CMK (cell line): Measurements from ENCODE around the gene GPR107.
"Not testable (repeated sequence)": the region's sequence is repeated elsewhere in the genome, so short reads cannot be mapped to it uniquely, and the experiment has no call there.

Experiments used
- DNase-seq: peaks from one replicate; pipeline ENCODE4 v3.0.0-alpha.2; 2010; ENCODE audit warnings: low read depth

GPR107 gene

GRCh38 chr9:130053504-130054324 lies at the start of gene GPR107:
TSS of gene GPR107 (plus strand) at chr9:130053906. CDS start at chr9:130053933, 27 bp downstream.
- peak; percentile 58 for DNase-seq

- DNase-seq = no peak
Measured at GRCh38 chr9:130003943-130004552, 49.7 kb upstream of the GPR107 start.

- not testable (repeated sequence) for DNase-seq
Measured at GRCh38 chr9:130006952-130007351, 46.8 kb upstream of the GPR107 start.

GRCh38 chr9:130008538-130008937 lies 45.2 kb upstream of the GPR107 start:
- no peak for DNase-seq

GRCh38 chr9:130009546-130009945 lies 44.2 kb upstream of the GPR107 start:
- not testable (repeated sequence) for DNase-seq

GRCh38 chr9:130010151-130010988 lies 43.3 kb upstream of the GPR107 start:
- DNase-seq = no peak

- no peak for DNase-seq
Measured at GRCh38 chr9:130013326-130013725, 40.4 kb upstream of the GPR107 start.

- DNase-seq = no peak
Measured at GRCh38 chr9:130015353-130016019, 38.2 kb upstream of the GPR107 start.

GRCh38 chr9:130017076-130017475 lies 36.6 kb upstream of the GPR107 start:
- no peak for DNase-seq

DNA sequence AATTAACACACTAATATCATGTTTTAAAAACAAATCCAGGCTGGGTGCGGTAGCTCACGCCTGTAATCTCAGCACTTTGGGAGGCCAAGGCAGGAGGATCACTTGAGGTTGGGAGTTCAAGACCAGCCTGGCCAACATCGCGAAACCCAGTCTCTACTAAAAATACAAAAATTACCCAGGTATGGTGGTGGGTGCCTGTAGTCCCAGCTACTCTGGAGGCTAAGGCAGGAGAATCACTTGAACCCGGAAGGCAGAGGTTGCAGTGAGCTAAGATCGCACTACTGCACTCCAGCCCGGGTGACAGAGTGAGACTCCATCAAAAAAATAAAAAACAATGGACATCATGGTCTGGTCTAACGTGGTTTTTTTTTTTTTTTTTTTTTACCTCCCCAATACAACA lies 36.2 kb upstream of the GPR107 start:
- not testable (repeated sequence) for DNase-seq

DNA sequence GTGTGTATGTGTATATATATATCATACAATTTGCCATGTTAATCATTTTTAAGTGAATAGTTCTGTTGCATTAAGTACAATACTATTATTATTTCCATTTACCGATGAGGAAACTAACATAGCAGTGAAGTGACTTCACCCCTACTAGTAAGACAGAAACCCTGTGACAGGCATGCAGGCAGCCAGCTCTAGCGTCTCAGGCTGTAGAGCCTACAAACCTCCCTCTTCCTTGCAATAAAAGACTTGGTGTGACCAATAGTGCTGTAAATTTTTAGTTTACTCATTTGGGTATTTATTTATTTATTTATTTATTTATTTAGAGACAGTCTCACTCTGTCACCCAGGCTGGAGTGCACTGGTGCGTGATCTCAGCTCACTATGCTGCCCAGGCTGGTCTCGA lies 35.4 kb upstream of the GPR107 start:
- DNase-seq = no peak

DNA sequence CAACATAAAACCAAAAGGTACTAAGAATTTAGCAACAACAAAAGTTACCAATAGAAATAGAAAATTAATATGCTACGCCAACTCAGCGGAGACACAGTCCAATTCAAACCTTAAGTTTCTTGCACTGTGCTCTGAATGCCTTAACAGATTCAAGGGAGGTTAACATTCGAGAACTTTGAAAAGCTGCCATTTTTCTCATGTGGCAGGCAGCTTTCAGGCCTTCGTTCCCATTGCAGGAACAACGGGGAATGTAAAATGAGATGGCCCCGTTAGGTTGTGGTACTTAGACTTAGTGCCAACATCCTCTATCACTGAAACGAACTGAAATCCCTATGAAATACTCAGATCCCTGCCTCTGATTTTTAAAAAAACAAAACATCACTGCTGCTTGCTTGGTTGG lies 33.1 kb upstream of the GPR107 start:
- no peak for DNase-seq

GRCh38 chr9:130021123-130021522 lies 32.6 kb upstream of the GPR107 start:
- no peak for DNase-seq

- not testable (repeated sequence) for DNase-seq
Measured at GRCh38 chr9:130021842-130022241, 31.9 kb upstream of the GPR107 start.

GRCh38 chr9:130022566-130023143 lies 31.1 kb upstream of the GPR107 start:
- DNase-seq = no peak

DNA sequence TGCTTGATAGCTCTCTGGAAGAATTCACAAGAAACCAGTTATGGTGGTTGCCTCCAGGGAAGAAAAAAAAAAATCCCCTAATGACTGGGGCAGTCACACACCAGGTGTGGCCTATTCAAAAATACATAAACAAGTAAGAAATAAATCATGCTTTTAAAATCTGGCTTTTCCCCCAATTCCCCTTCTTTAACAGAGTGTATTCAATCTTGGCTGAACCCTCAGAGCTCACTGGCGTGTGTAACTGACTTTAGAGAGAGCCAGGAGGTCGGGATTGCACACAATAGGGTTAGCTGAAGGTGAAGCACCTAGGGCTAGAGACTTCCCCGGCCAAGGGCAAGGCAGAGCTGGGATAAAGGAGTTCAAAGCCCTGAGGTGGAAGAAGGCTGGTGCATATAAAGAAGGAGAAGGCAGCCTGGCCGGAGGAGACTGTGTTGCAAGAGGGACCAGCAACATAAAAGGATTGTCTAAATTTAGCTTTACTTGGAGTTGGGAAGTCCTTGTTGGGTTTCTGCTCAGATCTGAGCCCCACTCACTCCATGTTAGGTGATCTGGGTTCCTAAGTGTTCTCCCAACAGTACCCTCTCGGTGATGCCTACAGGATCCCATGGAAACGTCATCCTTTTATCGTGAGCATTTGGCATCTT lies 30.4 kb upstream of the GPR107 start:
- no peak for DNase-seq

GRCh38 chr9:130023994-130024596 lies 29.6 kb upstream of the GPR107 start:
- no peak for DNase-seq

GRCh38 chr9:130024597-130024994 lies 29.1 kb upstream of the GPR107 start:
- DNase-seq = no peak

- DNase-seq = no peak
Measured at GRCh38 chr9:130026583-130027340, 26.9 kb upstream of the GPR107 start.
